HG03439 (cell line): Measurements from ENCODE around the gene IP6K1.
"Not testable (repeated sequence)": the region's sequence is repeated elsewhere in the genome, so short reads cannot be mapped to it uniquely, and the experiment has no call there.

Experiments
- ATAC-seq: cut with Tn5 transposase; IDR thresholded peaks from one replicate; pipeline ENCODE4 v1.9.1; 2021; ENCODE audit warnings: mild to moderate bottlenecking, moderate library complexity; ENCODE audit not compliant: unreplicated experiment

The IP6K1 gene

GRCh38 chr3:49690856-49691255 lies 95.5 kb downstream of the IP6K1 start:
- not testable (repeated sequence) for ATAC-seq

DNA sequence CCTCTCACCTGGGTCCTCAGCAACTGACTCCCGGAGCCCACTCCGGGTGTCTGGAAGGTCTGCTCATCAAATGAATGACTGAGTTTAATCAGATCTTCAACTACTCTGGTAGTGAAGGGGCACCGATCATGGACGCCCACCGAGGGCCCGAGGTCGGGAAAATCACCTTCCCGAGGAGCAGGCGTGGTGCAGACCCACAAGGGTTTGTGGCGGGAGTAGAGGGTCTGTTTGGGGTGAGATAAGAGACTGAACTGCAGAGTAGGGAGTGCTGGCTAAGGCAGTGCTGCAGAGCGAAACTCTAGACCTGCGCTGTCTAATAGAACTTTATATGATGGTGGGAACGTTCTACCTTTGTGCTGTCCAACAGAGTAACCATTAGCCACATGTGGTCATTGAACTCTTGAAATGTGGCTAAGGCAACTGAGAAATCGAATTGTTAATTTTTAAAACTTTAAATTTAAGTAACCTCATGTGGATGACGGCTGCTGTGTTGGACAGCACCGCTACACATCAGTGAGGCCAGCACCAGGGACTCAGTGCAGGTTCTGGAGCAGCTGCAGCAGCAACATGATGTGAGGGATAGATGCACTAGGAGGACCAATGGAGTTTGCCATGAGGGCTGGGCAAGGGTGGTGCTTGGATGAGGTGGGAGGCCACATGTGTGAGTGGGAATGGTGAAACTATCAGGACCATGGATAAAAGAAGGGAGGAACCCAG lies 96.3 kb downstream of the IP6K1 start:
- not testable (repeated sequence) for ATAC-seq

- peak; percentile 70 for ATAC-seq
Observed at GRCh38 chr3:49689046-49689907, 97.1 kb downstream of the IP6K1 start, which contains the start of the genes MST1 and RNF123. MST1 (minus strand) TSS chr3:49689474; CDS start chr3:49688691, 783 bp downstream. RNF123 (plus strand) TSS chr3:49689557; CDS start chr3:49691166, 1,609 bp downstream.

DNA sequence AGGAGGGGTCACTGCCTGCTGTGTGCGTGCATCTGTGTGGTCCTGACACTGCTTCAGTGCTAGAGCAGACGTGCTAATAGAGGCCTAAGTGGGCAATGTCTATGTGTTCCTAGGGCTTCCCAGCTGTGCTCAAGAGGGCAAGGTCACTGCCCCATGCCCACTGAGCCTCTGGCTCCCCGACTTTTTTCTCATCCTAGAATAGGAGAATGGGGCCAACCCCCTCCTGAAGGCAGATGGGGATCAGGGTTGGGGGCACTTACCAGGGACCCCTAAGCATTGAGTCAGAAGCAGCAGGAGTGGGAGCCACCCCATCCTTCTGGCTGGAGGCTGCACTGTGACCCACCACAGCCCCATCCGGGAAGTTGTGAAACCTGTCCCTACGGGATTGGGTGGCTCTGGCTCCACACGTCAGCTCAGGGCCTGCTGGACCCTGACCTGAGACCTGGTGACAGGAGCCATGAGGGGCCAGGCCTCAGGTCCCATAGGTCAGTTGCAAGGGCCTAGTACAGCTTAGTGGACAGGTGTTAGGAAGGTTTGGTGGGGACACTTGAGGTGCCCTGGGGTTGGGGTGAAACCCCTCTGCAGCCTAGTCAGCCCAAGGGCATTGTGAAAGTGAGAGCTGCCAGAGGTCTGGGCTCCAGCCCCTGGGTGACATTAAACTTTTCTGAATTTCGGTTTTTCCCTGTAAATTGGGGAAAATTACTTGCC lies 97.8 kb downstream of the IP6K1 start:
- peak; percentile 7 for ATAC-seq

GRCh38 chr3:49687424-49687795 lies 98.9 kb downstream of the IP6K1 start:
- not testable (repeated sequence) for ATAC-seq

DNA sequence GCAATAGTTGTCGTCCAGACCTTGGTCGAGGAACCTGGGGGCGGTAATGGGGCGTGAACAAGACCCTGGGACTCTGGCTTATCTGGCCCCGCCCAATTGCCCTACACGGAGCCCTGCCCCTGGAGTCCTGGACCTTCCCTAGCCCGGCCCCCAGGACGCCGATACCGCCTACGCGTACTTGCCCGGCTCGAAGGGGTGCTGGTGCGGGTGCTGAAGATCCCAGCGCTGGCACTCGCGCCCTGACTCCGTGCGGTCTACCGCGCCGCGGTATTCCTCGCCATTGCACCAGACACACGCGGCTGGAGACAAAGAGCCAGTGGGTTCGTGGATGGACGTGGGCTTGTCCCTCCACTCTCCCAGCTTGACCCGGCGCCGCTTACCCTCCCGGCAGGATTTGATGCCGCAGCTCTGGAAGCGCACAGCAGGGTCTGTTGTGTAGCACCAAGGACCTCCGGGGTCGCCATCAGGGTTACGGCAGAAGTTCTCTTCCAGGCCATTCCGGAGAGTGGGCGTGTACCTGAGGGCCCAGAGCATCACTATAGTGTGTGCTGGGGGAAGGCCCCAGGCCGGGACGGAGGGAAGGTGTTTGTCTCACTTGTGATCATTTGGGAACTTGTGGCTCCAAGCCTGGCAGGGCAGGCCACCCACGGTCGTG lies 99.4 kb downstream of the IP6K1 start:
- not testable (repeated sequence) for ATAC-seq

DNA sequence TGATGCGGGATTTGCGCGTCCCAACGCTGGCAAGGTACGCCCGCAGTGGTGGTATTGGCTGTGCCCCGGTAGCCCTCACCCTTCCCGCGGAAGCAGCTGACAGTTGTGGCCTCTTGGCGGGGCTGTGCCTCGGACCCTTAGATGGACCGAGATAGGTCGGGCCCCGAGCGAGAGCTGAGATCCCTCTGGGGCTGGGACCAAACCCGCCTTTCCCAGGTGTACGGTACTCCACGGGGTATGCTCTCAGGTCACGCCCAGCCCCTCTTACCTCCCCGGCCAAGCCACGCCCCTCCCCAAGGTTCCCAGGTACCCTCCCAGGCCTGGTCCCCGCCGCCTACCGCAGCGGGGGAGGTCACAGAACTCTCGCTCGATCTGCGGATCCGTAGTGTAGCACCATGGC lies 100.0 kb downstream of the IP6K1 start:
- not testable (repeated sequence) for ATAC-seq

DNA sequence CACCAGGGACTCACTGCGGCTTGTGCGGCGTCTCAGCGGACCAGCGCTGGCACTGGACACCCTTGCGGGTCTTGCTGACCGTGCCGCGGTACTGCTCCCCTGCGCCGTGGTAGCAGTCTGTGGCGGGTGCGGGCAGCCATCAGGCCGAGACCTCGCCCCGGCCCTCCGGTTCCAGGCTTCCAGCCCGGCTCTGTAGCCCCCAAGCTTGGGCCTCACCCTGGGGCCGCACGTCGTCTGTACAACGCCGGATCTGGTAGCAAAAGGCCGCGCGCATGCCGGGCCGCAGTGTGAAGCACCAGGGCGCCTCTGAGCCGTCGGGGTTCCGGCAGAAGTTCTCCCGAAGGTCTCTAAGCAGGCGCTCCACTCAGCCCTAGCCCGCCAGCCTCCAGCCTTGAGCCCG lies 100.5 kb downstream of the IP6K1 start:
- ATAC-seq, result not testable (repeated sequence)

- not testable (repeated sequence) for ATAC-seq
Observed at GRCh38 chr3:49685103-49685502, 101.2 kb downstream of the IP6K1 start.

DNA sequence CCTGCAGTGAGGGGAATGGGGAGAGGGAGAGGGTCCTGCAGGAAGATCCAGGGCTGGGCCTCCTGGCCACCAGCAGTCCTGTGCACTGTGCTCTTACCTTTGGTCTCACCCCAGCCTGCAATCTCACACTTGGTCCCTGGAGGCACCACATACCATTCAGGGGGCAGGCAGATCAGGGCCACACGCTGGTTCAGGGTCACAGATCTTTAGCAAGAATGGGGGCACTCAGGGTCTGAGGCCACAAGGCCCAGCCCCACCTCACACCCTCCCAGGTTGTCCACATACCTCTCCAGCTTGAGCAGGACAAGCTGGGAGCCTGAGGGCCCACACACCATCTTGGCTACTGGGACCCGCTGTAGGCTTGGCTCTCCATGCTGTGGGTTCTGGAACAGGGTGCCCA lies 101.9 kb downstream of the IP6K1 start:
- not testable (repeated sequence) for ATAC-seq

DNA sequence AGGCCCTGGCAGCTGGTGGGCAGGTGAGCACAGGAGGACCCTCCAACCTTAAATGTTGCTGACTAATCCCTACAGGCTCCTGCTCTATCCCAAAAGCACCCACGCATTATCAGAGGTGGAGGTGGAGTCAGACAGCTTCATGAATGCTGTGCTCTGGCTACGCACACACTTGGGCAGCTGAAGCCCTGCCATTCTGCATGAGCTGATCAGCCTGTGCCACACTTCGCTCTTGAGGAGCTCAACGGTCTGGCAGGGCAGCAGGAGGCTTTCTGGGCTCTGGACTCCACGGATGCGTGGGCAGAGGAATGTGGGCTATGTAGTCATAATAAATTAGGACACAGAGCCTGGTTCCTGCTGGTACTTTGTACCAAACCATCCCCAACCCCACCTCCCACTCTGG lies 103.2 kb downstream of the IP6K1 start:
- no peak for ATAC-seq

GRCh38 chr3:49681543-49681942 lies 104.8 kb downstream of the IP6K1 start:
- no peak for ATAC-seq

DNA sequence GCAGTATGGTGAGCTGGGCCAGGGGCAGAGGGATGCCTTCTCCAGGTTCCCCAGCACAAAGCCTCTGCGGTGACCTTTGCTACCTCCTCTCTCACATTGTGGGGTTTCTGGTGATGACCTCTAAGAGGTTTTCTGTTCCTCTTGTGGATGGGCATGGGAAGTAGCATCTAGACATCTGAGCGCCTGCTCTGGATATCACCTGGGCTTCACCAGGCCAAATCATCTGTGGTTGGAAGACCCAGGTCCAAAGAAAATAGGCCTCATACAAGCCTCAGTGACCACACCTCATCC lies 105.2 kb downstream of the IP6K1 start:
- ATAC-seq, result no peak

- ATAC-seq, result no peak
Observed at GRCh38 chr3:49680493-49681231, 105.7 kb downstream of the IP6K1 start.

- ATAC-seq, result no peak
Observed at GRCh38 chr3:49675912-49676311, 110.4 kb downstream of the IP6K1 start.

- ATAC-seq, result peak; percentile 7
Observed at GRCh38 chr3:49674497-49674983, 111.8 kb downstream of the IP6K1 start.
